ENCODE measurements around the gene HAGHL. TPM values are rescaled to one million over a fixed set of nuclear protein-coding genes. Genes with fewer than 3 reads are reported as not detected.
"Not testable (repeated sequence)": the region's sequence is repeated elsewhere in the genome, so short reads cannot be mapped to it uniquely, and the experiment has no call there.

Gene HAGHL
- total RNA-seq, 1 experiment from 2014 or later: 74.8 TPM

DNA sequence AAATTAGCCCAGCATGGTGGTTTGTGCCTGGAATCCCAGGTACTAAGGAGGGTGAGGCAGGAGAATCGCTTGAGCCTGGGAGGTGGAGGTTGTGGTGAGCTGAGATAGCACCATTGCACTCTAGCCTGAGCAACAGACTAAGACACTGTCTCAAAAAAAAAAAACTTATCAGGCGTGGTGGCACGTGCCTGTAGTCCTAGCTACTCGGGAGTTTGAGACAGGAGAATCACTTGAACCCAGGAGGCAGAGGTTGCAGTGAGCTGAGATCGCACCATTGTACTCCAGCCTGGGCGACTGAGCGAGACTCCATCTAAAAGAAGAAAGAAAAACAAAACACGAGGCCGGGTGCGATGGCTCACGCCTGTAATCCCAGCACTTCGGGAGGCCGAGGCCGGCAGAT lies 16.0 kb downstream of the HAGHL start:
- H3K36me3 ChIP-seq (ENCODE audit: control insufficient read depth in 1 of 2, insufficient read depth in 2 of 2, low read length in 2 of 2); H3K27me3 ChIP-seq (ENCODE audit: insufficient read depth, low read length); H3K9me2 ChIP-seq (ENCODE audit: insufficient read depth); H4K20me1 ChIP-seq (ENCODE audit: insufficient read depth); H3K9ac ChIP-seq (ENCODE audit: low read length); H2AFZ ChIP-seq (ENCODE audit: low read depth, low read length, poor library complexity, severe bottlenecking); H3K27ac ChIP-seq (ENCODE audit: low read depth, low read length); BruUV-seq (replicated peaks); H3K4me3 ChIP-seq (replicated peaks in 1 of 2; ENCODE audit: low read depth in 1 of 2, low read length in 2 of 2); H3K4me2 ChIP-seq (ENCODE audit: low read length); H3K9me3 ChIP-seq (ENCODE audit: control insufficient read depth in 1 of 2, insufficient read depth in 1 of 2, low read depth in 1 of 2, low read length in 2 of 2); DNase-seq (ENCODE audit: low read depth, low spot score); ATAC-seq; intact Hi-C loops (cut with micrococcal nuclease): not testable (repeated sequence)
- POLR2A ChIA-PET: interaction anchor here (1.5 kb wide), 1 partner anchor 18 kb away, joined by 3 read pairs; the partner anchor contains the start of gene MSLN
- Histone ChIP-seq H3K79me2 (ENCODE audit: insufficient read depth, low read length) (peaks cover 12% of the 10 kb centered on the region; the same call in 1 of the 2 replicates), H3K4me1 (ENCODE audit: control insufficient read depth in 1 of 2, insufficient read depth in 2 of 2, low read length in 2 of 2) (peaks cover 8 to 28% of the 10 kb centered on the region in 2 experiments)
- RAD21 ChIA-PET (ENCODE audit: low non-redundant PET in 1 of 2, low total read pairs in 2 of 2, uncharacterized antibody in 2 of 2, unreplicated experiment in 2 of 2): interaction anchor here in 1 of 2 experiments (1.3 kb wide), 1 partner anchor 18 kb away, joined by 3 read pairs; no protein-coding TSS in a partner anchor
- CTCF ChIA-PET: interaction anchor here (0.6 to 2.2 kb wide), 3 partner anchors 31 to 360 kb away, joined by 3 to 5 read pairs (median 3); no protein-coding TSS in a partner anchor

GRCh38 chr16:743794-744500 lies 17.0 kb downstream of the HAGHL start:
- Histone ChIP-seq H3K79me2 (ENCODE audit: insufficient read depth, low read length) (peaks cover 12% of the 10 kb centered on the region; the same call in 1 of the 2 replicates), H2AFZ (ENCODE audit: low read depth, low read length, poor library complexity, severe bottlenecking) (no peak overlapping the region), H3K9me2 (ENCODE audit: insufficient read depth) (no peaks in the 10 kb centered on the region), H4K20me1 (ENCODE audit: insufficient read depth) (no peaks in the 10 kb centered on the region), H3K36me3 (ENCODE audit: control insufficient read depth in 1 of 2, insufficient read depth in 2 of 2, low read length in 2 of 2) (no peaks in the 10 kb centered on the region), H3K4me3 (replicated peaks in 1 of 2; ENCODE audit: low read depth in 1 of 2, low read length in 2 of 2) (no peak overlapping the region), H3K27ac (ENCODE audit: low read depth, low read length) (no peak overlapping the region), H3K4me2 (ENCODE audit: low read length) (no peak overlapping the region), H3K9ac (ENCODE audit: low read length) (no peak overlapping the region), H3K4me1 (ENCODE audit: control insufficient read depth in 1 of 2, insufficient read depth in 2 of 2, low read length in 2 of 2) (peaks cover 8 to 28% of the 10 kb centered on the region in 2 experiments), H3K27me3 (ENCODE audit: insufficient read depth, low read length) (no peaks in the 10 kb centered on the region), H3K9me3 (ENCODE audit: control insufficient read depth in 1 of 2, insufficient read depth in 1 of 2, low read depth in 1 of 2, low read length in 2 of 2) (no peaks in the 10 kb centered on the region)
- ATAC-seq (no peak), DNase-seq (ENCODE audit: low read depth, low spot score) (no peak)
- intact Hi-C loops (cut with micrococcal nuclease): loop anchor here (2.0 kb wide), 1 partner anchor 41 kb away; no protein-coding TSS in a partner anchor
- CTCF ChIA-PET: interaction anchor here (0.6 to 2.7 kb wide), 3 partner anchors 17 to 359 kb away, joined by 3 to 11 read pairs (median 3); partner anchors contain the start of gene MSLN
- RAD21 ChIA-PET (ENCODE audit: low non-redundant PET in 1 of 2, low total read pairs in 2 of 2, uncharacterized antibody in 2 of 2, unreplicated experiment in 2 of 2): interaction anchor here in 1 of 2 experiments (1.3 kb wide), 1 partner anchor 17 kb away, joined by 3 read pairs; no protein-coding TSS in a partner anchor
- BruUV-seq (replicated peaks): no TSS peak
- POLR2A ChIA-PET: interaction anchor here (1.5 kb wide), 1 partner anchor 17 kb away, joined by 3 read pairs; the partner anchor contains the start of gene MSLN
- TF ChIP-seq ZNF274 (IDR thresholded peaks at IDR 0.05; ENCODE audit: low read depth, low read length): no peak
- peak in 2 of 3 experiments; percentile 43 to 55; a peak in 4 of 6 replicates for TF ChIP-seq CTCF (IDR thresholded peaks at IDR 0.05 in 2 of 3, conservative IDR thresholded peaks at IDR 0.05 in 1 of 3; ENCODE audit: borderline replicate concordance in 1 of 3, insufficient read depth in 1 of 3, low read depth in 2 of 3, low read length in 2 of 3)
